Measurements from ENCODE around the gene SP9.
"Not testable (repeated sequence)": the region's sequence is repeated elsewhere in the genome, so short reads cannot be mapped to it uniquely, and the experiment has no call there.

The SP9 gene

GRCh38 chr2:174350018-174350417 lies 15.3 kb downstream of the SP9 start:
- no peak for DNase-seq

GRCh38 chr2:174350593-174351181 lies 15.9 kb downstream of the SP9 start:
- no peak for DNase-seq

- DNase-seq, result no peak
Measured at GRCh38 chr2:174353004-174353403, 18.2 kb downstream of the SP9 start.

- DNase-seq, result no peak
Measured at GRCh38 chr2:174356347-174356746, 21.6 kb downstream of the SP9 start.

- DNase-seq, result not testable (repeated sequence)
Measured at GRCh38 chr2:174359663-174360062, 24.9 kb downstream of the SP9 start.

GRCh38 chr2:174362949-174363348 lies 28.2 kb downstream of the SP9 start:
- no peak for DNase-seq

- not testable (repeated sequence) for DNase-seq
Measured at GRCh38 chr2:174363492-174364225, 28.9 kb downstream of the SP9 start.

- no peak for DNase-seq
Measured at GRCh38 chr2:174364628-174365027, 29.9 kb downstream of the SP9 start.

GRCh38 chr2:174365571-174365970 lies 30.8 kb downstream of the SP9 start:
- DNase-seq, result no peak

- DNase-seq, result no peak
Measured at GRCh38 chr2:174368691-174369090, 33.9 kb downstream of the SP9 start.

GRCh38 chr2:174376967-174377366 lies 42.2 kb downstream of the SP9 start:
- DNase-seq, result no peak

GRCh38 chr2:174383796-174384195 lies 49.0 kb downstream of the SP9 start:
- no peak for DNase-seq

- no peak for DNase-seq
Measured at GRCh38 chr2:174385201-174385600, 50.4 kb downstream of the SP9 start.

Measured in COR-L47 (cell line).